K562 treated with DMSO at 1 percent for 24 hours (cell line): ENCODE data around the gene F8. TPM values are rescaled to one million over a fixed set of nuclear protein-coding genes. Genes with fewer than 3 reads are reported as not detected.

Experiments used
- total RNA-seq: library from RNA; unstranded; fragments of 300-600 nt; gene quantifications from 2 replicates; pipeline ENCODE4 v1.2.3, GENCODE V29; 2022; ENCODE audit warnings: low read depth; ENCODE audit not compliant: insufficient read depth

F8 gene
- total RNA-seq, result 4.1 TPM in 2 replicates

DNA sequence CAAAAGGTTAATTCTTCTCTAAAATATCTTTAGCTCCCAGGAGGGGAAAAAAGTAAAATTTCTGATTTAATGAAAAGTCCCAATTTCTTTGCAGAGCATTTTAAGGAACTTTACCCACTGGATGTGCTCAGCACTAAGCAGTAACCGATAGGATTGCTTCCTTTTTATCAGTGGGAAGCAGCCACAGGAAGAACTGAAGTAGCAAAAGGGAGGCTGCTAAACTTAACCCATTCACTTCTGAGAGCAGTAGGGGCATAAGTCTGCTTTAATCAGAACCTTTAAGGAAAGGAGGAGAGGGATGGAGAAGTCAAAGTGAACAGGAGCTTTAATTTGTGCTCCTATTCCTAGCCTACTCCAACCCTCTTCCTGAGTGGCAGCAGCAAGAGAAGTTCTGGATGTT is at the start of gene F8:
Gene F8, minus strand, starts transcription at position 139 of the 400 bp plus-strand sequence. CDS start 171 bp downstream, outside the sequence.

DNA sequence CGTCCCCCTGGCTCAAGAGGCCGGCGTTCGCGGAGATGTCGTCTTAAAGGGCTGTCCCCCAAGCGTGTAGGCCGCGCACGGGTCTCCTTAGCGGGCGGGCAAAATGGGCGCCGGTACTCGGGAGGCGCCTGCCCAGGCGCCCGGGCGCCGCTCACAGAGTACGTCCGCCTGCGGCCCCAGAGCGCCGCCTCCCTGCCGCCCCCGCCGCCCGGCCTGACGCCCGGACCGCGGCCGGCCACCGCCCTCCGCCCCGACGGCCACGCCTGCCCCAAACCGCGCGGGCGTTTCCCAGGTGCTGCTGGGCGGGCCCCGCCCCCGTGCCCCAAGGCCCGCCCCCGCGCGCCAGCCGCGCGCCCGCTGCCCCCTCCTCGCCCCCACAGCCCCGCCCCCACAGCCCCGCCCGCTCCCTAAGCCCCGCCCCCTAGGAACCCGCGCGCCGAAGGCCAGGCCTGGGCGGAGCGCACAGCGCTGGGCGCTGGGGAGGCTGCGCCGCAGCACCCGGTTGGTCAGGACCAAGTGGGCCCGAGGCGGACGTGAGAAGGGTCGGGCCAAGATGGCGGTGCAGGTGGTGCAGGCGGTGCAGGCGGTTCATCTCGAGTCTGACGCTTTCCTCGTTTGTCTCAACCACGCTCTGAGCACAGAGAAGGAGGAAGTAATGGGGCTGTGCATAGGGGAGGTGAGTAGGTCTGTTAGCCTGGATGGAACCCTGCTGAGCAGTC is 48.6 kb upstream of the F8 start, which contains the start of the genes BRCC3, CMC4 and MTCP1:
Gene BRCC3, plus strand, starts transcription at position 534 of the 719 bp plus-strand sequence. Its CDS starts 20 bp downstream, at position 554.
Gene CMC4, minus strand, starts transcription at position 162 of the 719 bp plus-strand sequence. CDS start 7,113 bp downstream, outside the sequence.
Gene MTCP1, minus strand, starts transcription at position 162 of the 719 bp plus-strand sequence. CDS start 5,126 bp downstream, outside the sequence.

DNA sequence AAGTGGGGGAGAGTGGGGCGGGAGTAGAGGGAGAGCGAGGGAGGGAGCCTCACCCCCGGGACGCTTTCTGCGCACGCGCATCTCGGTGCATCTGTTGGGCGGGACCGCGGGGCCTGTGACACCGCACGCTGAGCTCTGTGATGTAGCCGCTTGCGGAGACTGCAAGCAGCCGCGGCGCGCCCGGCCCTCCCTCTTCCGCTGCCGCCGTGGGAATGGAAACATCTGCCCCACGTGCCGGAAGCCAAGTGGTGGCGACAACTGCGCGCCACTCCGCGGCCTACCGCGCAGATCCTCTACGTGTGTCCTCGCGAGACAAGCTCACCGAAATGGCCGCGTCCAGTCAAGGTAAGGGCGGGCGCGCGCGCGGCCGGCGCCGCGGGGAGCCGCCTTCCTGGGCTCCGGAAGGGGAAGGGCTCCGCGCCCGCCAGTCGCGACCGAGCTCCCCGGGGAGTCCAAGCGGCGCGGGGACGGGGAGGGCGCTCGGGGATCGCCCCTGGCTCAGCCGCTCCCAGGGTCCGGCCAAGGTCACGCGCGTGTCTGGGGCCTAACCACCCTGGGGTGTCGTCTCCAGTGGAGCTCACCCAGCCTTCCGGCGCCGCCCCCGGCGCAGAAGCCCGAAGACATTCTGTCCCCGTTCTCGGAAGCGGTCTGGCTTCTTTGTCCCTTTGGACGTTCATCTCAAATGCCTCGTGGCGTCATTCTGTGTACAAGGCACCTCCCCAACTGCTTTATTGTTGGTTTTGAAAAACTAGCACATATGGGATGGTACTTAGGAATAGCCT is 4.4 kb upstream of the F8 start, which contains the start of gene FUNDC2:
Gene FUNDC2, plus strand, starts transcription at position 118 of the 782 bp plus-strand sequence. Its CDS starts 95 bp downstream, at position 213.

DNA sequence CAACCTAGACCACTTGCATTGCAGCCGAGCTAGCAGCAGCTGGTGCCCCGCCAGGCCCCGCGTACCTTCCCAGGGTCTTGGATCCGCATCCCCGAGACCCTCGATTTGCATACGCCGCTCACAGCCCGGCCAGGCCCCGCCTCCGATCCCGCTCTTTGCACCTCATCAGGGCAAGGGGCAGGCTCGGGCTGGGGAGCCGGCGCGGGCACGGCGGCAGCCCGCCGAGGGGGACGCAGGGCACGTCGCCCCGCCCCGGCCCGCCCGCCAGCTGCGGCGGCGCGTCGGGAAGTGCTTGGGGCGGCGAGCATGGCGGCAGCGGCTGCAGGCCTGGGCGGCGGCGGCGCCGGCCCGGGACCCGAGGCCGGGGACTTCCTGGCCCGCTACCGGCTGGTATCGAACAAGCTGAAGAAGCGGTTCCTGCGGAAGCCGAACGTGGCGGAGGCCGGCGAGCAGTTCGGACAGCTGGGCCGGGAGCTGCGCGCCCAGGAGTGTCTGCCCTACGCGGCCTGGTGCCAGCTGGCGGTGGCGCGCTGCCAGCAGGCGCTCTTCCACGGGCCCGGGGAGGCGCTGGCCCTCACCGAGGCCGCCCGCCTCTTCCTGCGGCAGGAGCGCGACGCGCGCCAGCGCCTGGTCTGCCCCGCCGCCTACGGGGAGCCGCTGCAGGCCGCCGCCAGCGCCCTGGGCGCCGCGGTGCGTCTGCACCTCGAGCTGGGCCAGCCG is 136.3 kb downstream of the F8 start, which contains the start of gene F8A1:
Gene F8A1, plus strand, starts transcription at position 287 of the 720 bp plus-strand sequence. Its CDS starts 20 bp downstream, at position 307.

DNA sequence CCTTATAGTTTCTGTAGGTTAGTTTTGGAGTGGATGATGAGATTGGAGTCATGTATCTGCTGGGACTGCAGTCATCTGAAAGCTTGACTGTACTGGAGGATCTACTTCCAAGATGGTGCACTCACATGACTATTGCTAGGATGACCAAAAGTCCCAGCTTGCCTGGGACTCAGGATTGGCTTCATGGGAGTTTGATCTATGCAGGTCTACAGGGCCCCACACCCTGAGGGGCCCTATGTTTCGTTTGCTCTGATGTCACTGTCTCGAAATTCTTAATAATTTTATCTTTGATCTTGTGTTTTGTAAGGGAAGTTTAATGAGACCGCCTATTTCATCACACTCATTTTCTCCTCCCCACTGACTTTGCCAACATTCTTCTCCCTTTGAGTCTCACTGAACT is 188.0 kb downstream of the F8 start, which contains the start of gene SMIM9:
Gene SMIM9, minus strand, starts transcription at position 101 of the 400 bp plus-strand sequence. CDS start 3,806 bp downstream, outside the sequence.

DNA sequence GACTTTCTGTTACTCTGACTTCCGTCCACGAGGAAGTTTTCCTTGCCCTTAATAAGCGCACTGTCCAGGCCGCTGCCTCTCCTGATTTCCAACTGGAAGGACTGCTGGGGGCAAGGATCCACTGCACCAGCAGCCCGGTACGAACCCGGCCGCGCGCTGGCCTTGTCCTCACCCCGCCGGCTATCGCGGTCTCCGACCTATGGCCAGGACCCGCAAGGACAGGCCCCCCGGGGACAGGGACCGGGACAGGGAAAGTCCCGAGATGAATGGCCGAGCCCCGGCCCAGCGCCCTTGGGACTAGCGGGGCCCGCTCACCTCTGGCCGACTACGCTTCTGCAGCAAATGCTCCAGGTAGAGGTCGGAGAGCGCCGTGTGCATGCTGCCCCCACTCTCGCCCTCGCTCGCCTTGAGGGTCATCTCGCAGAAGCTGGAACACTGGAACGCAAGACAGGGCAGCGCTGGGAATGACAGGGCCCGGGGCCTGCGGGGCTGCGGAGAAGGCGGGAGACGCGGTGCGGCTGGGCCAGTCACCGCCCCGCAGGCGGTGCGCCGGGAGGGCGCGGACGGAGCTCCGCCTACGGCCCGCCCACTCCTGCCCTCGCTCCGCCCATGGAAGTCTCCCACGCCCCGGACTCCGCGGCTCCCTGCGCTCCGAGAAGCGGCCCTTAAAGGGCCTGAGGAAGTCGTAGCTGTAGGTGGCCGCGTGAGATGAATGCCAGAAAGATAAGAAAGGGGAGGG is 217.4 kb downstream of the F8 start, which contains the start of gene MPP1:
Gene MPP1, minus strand, starts transcription at position 529 of the 739 bp plus-strand sequence. Its CDS starts 112 bp downstream, at position 417.

Other genes starting within 250 kb of the F8 start
- gene MPP1, start 217.2 kb downstream of the F8 start, total RNA-seq, result 209 and 211 TPM in 2 replicates
- not detected in 2 replicates for gene SMIM9, start 188.1 kb downstream of the F8 start, total RNA-seq
- not detected in 2 replicates for gene F8A1, start 136.4 kb downstream of the F8 start, total RNA-seq
- 75.2 and 75.6 TPM in 2 replicates for gene FUNDC2, start 4.1 kb upstream of the F8 start, total RNA-seq
- 24.5 and 25.9 TPM in 2 replicates for gene CMC4, start 48.4 kb upstream of the F8 start, total RNA-seq
- gene MTCP1, start 48.4 kb upstream of the F8 start, total RNA-seq, result 13.4 and 18.0 TPM in 2 replicates
- 12.1 and 12.3 TPM in 2 replicates for gene BRCC3, start 48.8 kb upstream of the F8 start, total RNA-seq
- gene VBP1, start 193.7 kb upstream of the F8 start, total RNA-seq, result 53.0 and 69.4 TPM in 2 replicates
- not detected in 2 replicates for gene RAB39B, start 241.8 kb upstream of the F8 start, total RNA-seq